ENCODE results near the gene GSDMA.

DNA sequence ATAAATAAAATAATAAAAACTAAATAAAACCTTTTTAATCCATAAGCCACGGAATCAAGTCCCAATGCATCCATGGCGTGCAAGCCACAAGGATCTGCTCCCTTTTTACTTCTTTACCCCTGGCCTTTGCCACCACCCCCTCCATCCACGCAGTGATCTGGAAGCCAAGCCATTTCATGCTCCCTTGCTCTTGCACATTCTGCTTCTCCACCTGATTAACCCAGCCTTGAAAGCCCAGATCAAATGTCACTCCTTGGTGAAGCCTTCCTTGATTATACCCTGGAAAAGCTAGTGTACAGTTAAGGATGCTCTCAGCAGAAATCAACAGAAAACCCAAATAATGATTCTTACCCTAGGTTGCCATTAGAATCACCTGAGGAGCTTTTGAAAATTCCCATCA, 25.4 kb upstream of the GSDMA start:
- TF ChIP-seq POLR2A (IDR thresholded peaks at IDR 0.05) = no peak
- TF ChIP-seq, protein P1, sequence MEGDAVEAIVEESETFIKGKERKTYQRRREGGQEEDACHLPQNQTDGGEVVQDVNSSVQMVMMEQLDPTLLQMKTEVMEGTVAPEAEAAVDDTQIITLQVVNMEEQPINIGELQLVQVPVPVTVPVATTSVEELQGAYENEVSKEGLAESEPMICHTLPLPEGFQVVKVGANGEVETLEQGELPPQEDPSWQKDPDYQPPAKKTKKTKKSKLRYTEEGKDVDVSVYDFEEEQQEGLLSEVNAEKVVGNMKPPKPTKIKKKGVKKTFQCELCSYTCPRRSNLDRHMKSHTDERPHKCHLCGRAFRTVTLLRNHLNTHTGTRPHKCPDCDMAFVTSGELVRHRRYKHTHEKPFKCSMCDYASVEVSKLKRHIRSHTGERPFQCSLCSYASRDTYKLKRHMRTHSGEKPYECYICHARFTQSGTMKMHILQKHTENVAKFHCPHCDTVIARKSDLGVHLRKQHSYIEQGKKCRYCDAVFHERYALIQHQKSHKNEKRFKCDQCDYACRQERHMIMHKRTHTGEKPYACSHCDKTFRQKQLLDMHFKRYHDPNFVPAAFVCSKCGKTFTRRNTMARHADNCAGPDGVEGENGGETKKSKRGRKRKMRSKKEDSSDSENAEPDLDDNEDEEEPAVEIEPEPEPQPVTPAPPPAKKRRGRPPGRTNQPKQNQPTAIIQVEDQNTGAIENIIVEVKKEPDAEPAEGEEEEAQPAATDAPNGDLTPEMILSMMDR (IDR thresholded peaks at IDR 0.05) = no peak

Measured in vagina (tissue), 2 donors.